ENCODE data around the gene UNC5C. TPM values are rescaled to one million over a fixed set of nuclear protein-coding genes. Genes with fewer than 3 reads are reported as not detected.
"Not testable (repeated sequence)": the region's sequence is repeated elsewhere in the genome, so short reads cannot be mapped to it uniquely, and the experiment has no call there.

Gene UNC5C
- total RNA-seq, 1 donor from 2014 or later = not detected

- H3K36me3 Mint-ChIP-seq (ENCODE audit: low read depth) = no peaks in the 10 kb centered on the region
- no peak overlapping the region for H3K27ac Mint-ChIP-seq
- intact Hi-C loops (cut with micrococcal nuclease) = no loop called here
- TF ChIP-seq CTCF (IDR thresholded peaks at IDR 0.05) = no peak
- H3K4me3 Mint-ChIP-seq = no peak overlapping the region
- ChIA-PET POLR2A (no interaction called here), CTCF (no interaction called here)
- H3K4me1 Mint-ChIP-seq = peaks cover 3% of the 10 kb centered on the region
- no peaks in the 10 kb centered on the region for H3K9me3 Mint-ChIP-seq
- ATAC-seq (ENCODE audit: low read depth) (no peak), DNase-seq (no peak)
- H3K27me3 Mint-ChIP-seq = no peaks in the 10 kb centered on the region
Measured at GRCh38 chr4:95151255-95151654, 397.5 kb downstream of the UNC5C start.

- peaks cover 5% of the 10 kb centered on the region for H3K27me3 Mint-ChIP-seq
- TF ChIP-seq CTCF (IDR thresholded peaks at IDR 0.05) = no peak
- DNase-seq (no peak), ATAC-seq (ENCODE audit: low read depth) (no peak)
- ChIA-PET CTCF (no interaction called here), POLR2A (no interaction called here)
- no peaks in the 10 kb centered on the region for H3K36me3 Mint-ChIP-seq (ENCODE audit: low read depth)
- no peak overlapping the region for H3K27ac Mint-ChIP-seq
- no peaks in the 10 kb centered on the region for H3K4me1 Mint-ChIP-seq
- intact Hi-C loops (cut with micrococcal nuclease) = no loop called here
- no peaks in the 10 kb centered on the region for H3K9me3 Mint-ChIP-seq
- no peak overlapping the region for H3K4me3 Mint-ChIP-seq
Measured at GRCh38 chr4:95142932-95143331, 405.8 kb downstream of the UNC5C start.

GRCh38 chr4:95141361-95141760 lies 407.4 kb downstream of the UNC5C start:
- CTCF ChIA-PET = no interaction called here
- Mint-ChIP-seq H3K27me3 (peaks cover 5% of the 10 kb centered on the region), H3K36me3 (ENCODE audit: low read depth) (no peaks in the 10 kb centered on the region), H3K4me1 (no peaks in the 10 kb centered on the region), H3K4me3 (no peak overlapping the region), H3K9me3 (no peaks in the 10 kb centered on the region), H3K27ac (no peak overlapping the region)
- no peak for TF ChIP-seq CTCF (IDR thresholded peaks at IDR 0.05)
- intact Hi-C loops (cut with micrococcal nuclease) = no loop called here
- DNase-seq (no peak), ATAC-seq (ENCODE audit: low read depth) (no peak)
- POLR2A ChIA-PET = no interaction called here

- H3K36me3 Mint-ChIP-seq (ENCODE audit: low read depth); H3K27ac Mint-ChIP-seq; CTCF ChIA-PET; H3K4me3 Mint-ChIP-seq; H3K4me1 Mint-ChIP-seq; H3K9me3 Mint-ChIP-seq; H3K27me3 Mint-ChIP-seq; intact Hi-C loops (cut with micrococcal nuclease); DNase-seq; POLR2A ChIA-PET; ATAC-seq (ENCODE audit: low read depth): not testable (repeated sequence)
Measured at GRCh38 chr4:95139424-95139823, 409.3 kb downstream of the UNC5C start.

- H3K4me3 Mint-ChIP-seq; H3K36me3 Mint-ChIP-seq (ENCODE audit: low read depth); H3K27ac Mint-ChIP-seq; intact Hi-C loops (cut with micrococcal nuclease); DNase-seq; H3K9me3 Mint-ChIP-seq; H3K4me1 Mint-ChIP-seq; ATAC-seq (ENCODE audit: low read depth); H3K27me3 Mint-ChIP-seq; CTCF ChIA-PET; POLR2A ChIA-PET: not testable (repeated sequence)
Measured at GRCh38 chr4:95134016-95134415, 414.8 kb downstream of the UNC5C start.

GRCh38 chr4:95129821-95130311 lies 418.9 kb downstream of the UNC5C start:
- Mint-ChIP-seq H3K36me3 (ENCODE audit: low read depth) (no peaks in the 10 kb centered on the region), H3K9me3 (no peaks in the 10 kb centered on the region), H3K27ac (no peak overlapping the region), H3K4me3 (no peak overlapping the region), H3K27me3 (no peaks in the 10 kb centered on the region), H3K4me1 (peaks cover 3% of the 10 kb centered on the region)
- CTCF ChIA-PET = no interaction called here
- ATAC-seq (ENCODE audit: low read depth) (no peak), DNase-seq (no peak)
- intact Hi-C loops (cut with micrococcal nuclease) = no loop called here
- TF ChIP-seq CTCF (IDR thresholded peaks at IDR 0.05) = no peak
- POLR2A ChIA-PET = no interaction called here

Measured in activated B cell treated with CpG ODN at 0.5 μM for 24 hours (primary cell).